Measurements from ENCODE around the gene CD3D.
A peak's percentile ranks its signal among the peaks of the same experiment; 100 is the strongest.

Gene CD3D

GRCh38 chr11:118342503-118343161, at the start of gene CD3D:
CD3D (minus strand) TSS chr11:118342705; CDS start chr11:118342607, 98 bp downstream.
- H3K27ac Mint-ChIP-seq: peak within 1 kb of the TSS; percentile 92

GRCh38 chr11:118383657-118384056, 41.2 kb upstream of the CD3D start:
- Mint-ChIP-seq H3K27me3 (ENCODE audit: low read depth) (no peaks in the 10 kb centered on the region), H3K9me3 (no peaks in the 10 kb centered on the region), H3K27ac (no peak overlapping the region), H3K4me3 (no peak overlapping the region), H3K36me3 (ENCODE audit: low read depth) (peaks cover 71% of the 10 kb centered on the region), H3K4me1 (ENCODE audit: low read depth) (no peaks in the 10 kb centered on the region)
- no peak for DNase-seq (ENCODE audit: low spot score)

More at GRCh38 chr11:118342503-118343161, at the start of gene CD3D:
- Mint-ChIP-seq H3K36me3 (ENCODE audit: low read depth) (peaks cover 68% of the 10 kb centered on the region), H3K4me3 (peak within 1 kb of the TSS; percentile 93), H3K27me3 (ENCODE audit: low read depth) (no peaks in the 10 kb centered on the region), H3K9me3 (no peaks in the 10 kb centered on the region), H3K4me1 (ENCODE audit: low read depth) (peaks cover 64% of the 10 kb centered on the region)
- peak; percentile 76 for DNase-seq (ENCODE audit: low spot score)

- no peak overlapping the region for H3K27ac Mint-ChIP-seq
- no peaks in the 10 kb centered on the region for H3K27me3 Mint-ChIP-seq (ENCODE audit: low read depth)
- peaks cover 73% of the 10 kb centered on the region for H3K36me3 Mint-ChIP-seq (ENCODE audit: low read depth)
- no peaks in the 10 kb centered on the region for H3K9me3 Mint-ChIP-seq
- H3K4me3 Mint-ChIP-seq: no peak overlapping the region
- no peaks in the 10 kb centered on the region for H3K4me1 Mint-ChIP-seq (ENCODE audit: low read depth)
- no peak for DNase-seq (ENCODE audit: low spot score)
Observed at GRCh38 chr11:118382954-118383353, 40.4 kb upstream of the CD3D start.

- peaks cover 3% of the 10 kb centered on the region for H3K4me1 Mint-ChIP-seq (ENCODE audit: low read depth)
- no peak for DNase-seq (ENCODE audit: low spot score)
- H3K27ac Mint-ChIP-seq: no peak overlapping the region
- no peaks in the 10 kb centered on the region for H3K9me3 Mint-ChIP-seq
- H3K27me3 Mint-ChIP-seq (ENCODE audit: low read depth): no peaks in the 10 kb centered on the region
- H3K36me3 Mint-ChIP-seq (ENCODE audit: low read depth): peaks cover 68% of the 10 kb centered on the region
- H3K4me3 Mint-ChIP-seq: no peak overlapping the region
Observed at GRCh38 chr11:118380571-118380970, 38.1 kb upstream of the CD3D start.

GRCh38 chr11:118379497-118379896, 37.0 kb upstream of the CD3D start:
- no peak for DNase-seq (ENCODE audit: low spot score)
- Mint-ChIP-seq H3K36me3 (ENCODE audit: low read depth) (peaks cover 65% of the 10 kb centered on the region), H3K27me3 (ENCODE audit: low read depth) (no peaks in the 10 kb centered on the region), H3K9me3 (no peaks in the 10 kb centered on the region), H3K4me1 (ENCODE audit: low read depth) (peaks cover 3% of the 10 kb centered on the region), H3K27ac (no peak overlapping the region), H3K4me3 (no peak overlapping the region)

- no peak for DNase-seq (ENCODE audit: low spot score)
- H3K27ac Mint-ChIP-seq: peak overlapping the region; percentile 47
- H3K4me1 Mint-ChIP-seq (ENCODE audit: low read depth): peaks cover 3% of the 10 kb centered on the region
- H3K36me3 Mint-ChIP-seq (ENCODE audit: low read depth): peaks cover 69% of the 10 kb centered on the region
- no peaks in the 10 kb centered on the region for H3K27me3 Mint-ChIP-seq (ENCODE audit: low read depth)
- H3K9me3 Mint-ChIP-seq: no peaks in the 10 kb centered on the region
- H3K4me3 Mint-ChIP-seq: no peak overlapping the region
Observed at GRCh38 chr11:118375978-118376377, 33.5 kb upstream of the CD3D start.

GRCh38 chr11:118374729-118375128, 32.2 kb upstream of the CD3D start:
- H3K27me3 Mint-ChIP-seq (ENCODE audit: low read depth): no peaks in the 10 kb centered on the region

GRCh38 chr11:118373871-118374270, 31.4 kb upstream of the CD3D start:
- Mint-ChIP-seq H3K27ac (no peak overlapping the region), H3K4me3 (no peak overlapping the region), H3K9me3 (no peaks in the 10 kb centered on the region), H3K4me1 (ENCODE audit: low read depth) (peaks cover 3% of the 10 kb centered on the region), H3K27me3 (ENCODE audit: low read depth) (no peaks in the 10 kb centered on the region), H3K36me3 (ENCODE audit: low read depth) (peaks cover 71% of the 10 kb centered on the region)
- no peak for DNase-seq (ENCODE audit: low spot score)

More at GRCh38 chr11:118374729-118375128, 32.2 kb upstream of the CD3D start:
- H3K4me1 Mint-ChIP-seq (ENCODE audit: low read depth): peaks cover 3% of the 10 kb centered on the region
- DNase-seq (ENCODE audit: low spot score): no peak
- H3K27ac Mint-ChIP-seq: no peak overlapping the region
- no peaks in the 10 kb centered on the region for H3K9me3 Mint-ChIP-seq
- peaks cover 72% of the 10 kb centered on the region for H3K36me3 Mint-ChIP-seq (ENCODE audit: low read depth)
- H3K4me3 Mint-ChIP-seq: no peak overlapping the region

- H3K27ac Mint-ChIP-seq: no peak overlapping the region
- H3K36me3 Mint-ChIP-seq (ENCODE audit: low read depth): peaks cover 73% of the 10 kb centered on the region
- H3K4me1 Mint-ChIP-seq (ENCODE audit: low read depth): peaks cover 3% of the 10 kb centered on the region
- no peaks in the 10 kb centered on the region for H3K9me3 Mint-ChIP-seq
- H3K27me3 Mint-ChIP-seq (ENCODE audit: low read depth): no peaks in the 10 kb centered on the region
- no peak overlapping the region for H3K4me3 Mint-ChIP-seq
- no peak for DNase-seq (ENCODE audit: low spot score)
Observed at GRCh38 chr11:118373263-118373662, 30.8 kb upstream of the CD3D start.

GRCh38 chr11:118370774-118371173, 28.3 kb upstream of the CD3D start:
- Mint-ChIP-seq H3K4me3 (no peak overlapping the region), H3K9me3 (no peaks in the 10 kb centered on the region), H3K27ac (no peak overlapping the region), H3K36me3 (ENCODE audit: low read depth) (peaks cover 76% of the 10 kb centered on the region), H3K4me1 (ENCODE audit: low read depth) (peaks cover 2% of the 10 kb centered on the region), H3K27me3 (ENCODE audit: low read depth) (no peaks in the 10 kb centered on the region)
- DNase-seq (ENCODE audit: low spot score): no peak

GRCh38 chr11:118366287-118366686, 23.8 kb upstream of the CD3D start:
- DNase-seq (ENCODE audit: low spot score): no peak
- H3K4me3 Mint-ChIP-seq: no peak overlapping the region
- peaks cover 53% of the 10 kb centered on the region for H3K36me3 Mint-ChIP-seq (ENCODE audit: low read depth)
- no peaks in the 10 kb centered on the region for H3K27me3 Mint-ChIP-seq (ENCODE audit: low read depth)
- H3K27ac Mint-ChIP-seq: no peak overlapping the region
- H3K9me3 Mint-ChIP-seq: no peaks in the 10 kb centered on the region
- peaks cover 15% of the 10 kb centered on the region for H3K4me1 Mint-ChIP-seq (ENCODE audit: low read depth)

- Mint-ChIP-seq H3K27ac (no peak overlapping the region), H3K27me3 (ENCODE audit: low read depth) (no peaks in the 10 kb centered on the region), H3K4me1 (ENCODE audit: low read depth) (peaks cover 19% of the 10 kb centered on the region), H3K9me3 (no peaks in the 10 kb centered on the region), H3K4me3 (no peak overlapping the region), H3K36me3 (ENCODE audit: low read depth) (peaks cover 43% of the 10 kb centered on the region)
- DNase-seq (ENCODE audit: low spot score): no peak
Observed at GRCh38 chr11:118364956-118365615, 22.6 kb upstream of the CD3D start.

GRCh38 chr11:118359295-118359958, 16.9 kb upstream of the CD3D start, which contains the start of gene UBE4A:
UBE4A (plus strand) TSS chr11:118359600; CDS start chr11:118365081, 5,481 bp downstream.
- peak; percentile 97 for DNase-seq (ENCODE audit: low spot score)
- Mint-ChIP-seq H3K27ac (peak within 1 kb of the TSS; percentile 94), H3K4me3 (peak within 1 kb of the TSS; percentile 97), H3K36me3 (ENCODE audit: low read depth) (peaks cover 18% of the 10 kb centered on the region), H3K27me3 (ENCODE audit: low read depth) (no peaks in the 10 kb centered on the region), H3K9me3 (no peaks in the 10 kb centered on the region), H3K4me1 (ENCODE audit: low read depth) (peaks cover 30% of the 10 kb centered on the region)

- Mint-ChIP-seq H3K9me3 (no peaks in the 10 kb centered on the region), H3K4me1 (ENCODE audit: low read depth) (peaks cover 33% of the 10 kb centered on the region), H3K27ac (no peak overlapping the region), H3K36me3 (ENCODE audit: low read depth) (peaks cover 25% of the 10 kb centered on the region), H3K4me3 (no peak overlapping the region), H3K27me3 (ENCODE audit: low read depth) (no peaks in the 10 kb centered on the region)
- DNase-seq (ENCODE audit: low spot score): no peak
Observed at GRCh38 chr11:118358071-118358470, 15.6 kb upstream of the CD3D start.
